Measurements from ENCODE around the gene TNFRSF13B.
"Not testable (repeated sequence)": the region's sequence is repeated elsewhere in the genome, so short reads cannot be mapped to it uniquely, and the experiment has no call there.

Gene TNFRSF13B

DNA sequence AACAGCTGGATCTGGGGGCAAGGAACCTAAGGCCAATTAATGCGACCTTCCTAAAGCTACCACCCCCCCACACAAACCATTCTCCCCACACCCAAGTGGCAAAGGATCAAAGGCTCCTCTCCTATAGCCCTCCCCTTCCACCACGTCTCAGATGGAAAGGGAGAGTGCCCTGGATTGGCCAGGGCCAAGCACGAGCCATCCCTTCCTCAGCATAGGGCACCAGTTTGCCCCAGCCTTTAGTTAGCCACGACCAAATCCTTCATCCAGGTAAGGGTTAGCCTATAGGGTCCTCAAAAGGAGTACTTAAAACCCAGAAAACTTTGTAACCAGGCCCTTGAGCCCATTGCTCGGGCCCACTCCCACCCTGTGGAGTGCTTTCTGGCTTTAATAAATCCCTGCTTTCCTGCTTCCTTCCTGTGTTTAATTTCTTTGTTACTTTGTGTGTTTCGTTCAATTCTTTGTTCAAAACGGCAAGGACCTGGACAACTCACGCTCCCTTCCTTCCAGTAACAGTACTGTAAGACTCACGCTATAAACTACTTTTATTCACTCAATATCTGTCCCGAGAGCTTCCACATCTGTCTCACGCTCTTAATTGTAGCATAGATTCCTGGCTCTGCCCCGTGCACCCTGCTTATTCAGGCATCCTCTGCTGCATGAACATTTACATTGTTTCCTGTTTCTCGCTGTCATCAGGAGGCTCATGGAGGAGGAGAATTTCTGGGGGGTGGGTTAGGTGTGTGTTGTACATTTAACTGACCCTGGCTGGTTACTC lies 62.3 kb downstream of the TNFRSF13B start:
- DNase-seq: no peak
- no peak for ATAC-seq

DNA sequence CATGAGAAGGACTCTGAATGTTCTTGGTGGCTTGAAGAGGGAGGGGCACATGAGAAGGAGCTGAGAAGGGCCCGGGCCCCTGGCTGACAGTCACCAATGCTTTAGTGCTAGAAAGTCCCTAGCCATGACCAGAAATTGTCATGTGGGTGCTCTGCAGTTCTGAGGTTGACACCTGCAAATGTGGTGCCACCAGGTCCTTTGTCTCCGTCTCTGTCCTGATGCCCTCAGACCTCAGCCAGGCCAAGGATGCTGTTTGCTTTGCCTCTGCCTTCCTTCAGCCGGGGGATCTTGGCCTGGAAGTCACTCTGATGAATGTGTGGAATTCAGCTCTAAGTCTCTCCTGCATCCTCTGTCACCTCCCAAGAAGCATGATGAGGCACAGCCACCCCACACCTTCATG lies 63.6 kb downstream of the TNFRSF13B start:
- ATAC-seq (no peak), DNase-seq (no peak)

DNA sequence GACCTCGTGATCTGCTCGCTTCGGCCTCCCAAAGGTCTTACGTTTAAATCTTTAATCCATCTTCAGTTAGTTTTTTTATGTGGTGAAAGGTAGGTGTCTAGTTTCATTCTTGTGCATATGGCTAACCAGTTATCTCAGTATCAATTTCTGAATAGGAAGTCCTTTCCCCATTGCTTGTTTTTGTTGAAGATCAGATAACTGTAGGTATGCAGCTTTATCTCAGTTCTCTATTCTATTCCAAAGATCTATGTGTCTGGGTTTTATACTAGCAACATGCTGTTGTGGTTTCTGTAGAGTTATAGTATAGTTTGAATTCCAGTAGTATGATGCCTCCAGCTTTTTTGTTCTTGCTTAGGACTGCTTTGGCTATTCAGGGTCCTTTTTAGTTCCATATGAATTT lies 65.2 kb downstream of the TNFRSF13B start:
- DNase-seq (no peak), ATAC-seq (no peak)

DNA sequence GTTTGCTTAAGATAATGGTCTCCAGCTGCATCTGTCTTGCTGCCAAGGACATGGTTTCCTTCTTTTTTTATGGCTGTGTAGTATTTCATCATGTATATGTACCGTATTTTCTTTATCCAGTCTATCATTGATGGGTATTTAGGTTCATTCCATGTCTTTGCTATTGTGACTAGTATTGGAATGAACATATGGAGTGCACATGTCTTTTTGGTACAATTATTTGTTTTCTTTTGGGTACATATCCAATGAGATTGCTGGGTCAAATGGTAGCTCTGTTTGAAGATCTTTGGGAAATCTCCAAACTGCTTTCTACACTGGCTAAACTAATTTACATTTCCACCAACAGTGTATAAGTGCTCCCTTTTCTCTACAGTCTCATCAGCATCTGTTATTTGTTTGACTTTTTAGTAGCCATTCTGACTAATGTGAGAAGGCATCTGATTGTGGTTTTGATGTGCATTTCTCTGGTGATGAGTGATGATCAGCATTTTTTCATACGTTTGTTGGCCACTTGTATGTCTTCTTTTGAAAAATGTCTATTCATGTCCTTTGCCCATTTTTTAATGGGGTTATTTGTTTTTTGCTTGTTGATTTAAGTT lies 66.2 kb downstream of the TNFRSF13B start:
- ATAC-seq (no peak), DNase-seq (no peak)

DNA sequence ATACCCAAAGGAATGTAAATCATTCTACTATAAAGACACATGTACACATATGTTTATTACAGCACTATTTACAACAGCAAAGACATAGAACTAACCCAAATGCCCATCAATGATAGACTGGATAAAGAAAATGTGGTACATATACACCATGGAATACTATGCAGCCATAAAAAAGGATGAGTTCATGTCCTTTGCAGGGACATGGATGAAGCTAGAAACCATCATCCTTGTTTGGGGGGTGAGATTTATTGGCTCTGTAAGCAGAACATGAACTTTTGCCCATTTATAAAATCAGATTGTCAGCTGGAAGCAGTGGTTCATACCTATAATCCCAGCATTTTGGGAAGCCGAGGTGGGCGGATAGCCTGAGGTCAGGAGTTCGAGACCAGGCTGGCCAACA lies 68.8 kb downstream of the TNFRSF13B start:
- ATAC-seq, DNase-seq: not testable (repeated sequence)

DNA sequence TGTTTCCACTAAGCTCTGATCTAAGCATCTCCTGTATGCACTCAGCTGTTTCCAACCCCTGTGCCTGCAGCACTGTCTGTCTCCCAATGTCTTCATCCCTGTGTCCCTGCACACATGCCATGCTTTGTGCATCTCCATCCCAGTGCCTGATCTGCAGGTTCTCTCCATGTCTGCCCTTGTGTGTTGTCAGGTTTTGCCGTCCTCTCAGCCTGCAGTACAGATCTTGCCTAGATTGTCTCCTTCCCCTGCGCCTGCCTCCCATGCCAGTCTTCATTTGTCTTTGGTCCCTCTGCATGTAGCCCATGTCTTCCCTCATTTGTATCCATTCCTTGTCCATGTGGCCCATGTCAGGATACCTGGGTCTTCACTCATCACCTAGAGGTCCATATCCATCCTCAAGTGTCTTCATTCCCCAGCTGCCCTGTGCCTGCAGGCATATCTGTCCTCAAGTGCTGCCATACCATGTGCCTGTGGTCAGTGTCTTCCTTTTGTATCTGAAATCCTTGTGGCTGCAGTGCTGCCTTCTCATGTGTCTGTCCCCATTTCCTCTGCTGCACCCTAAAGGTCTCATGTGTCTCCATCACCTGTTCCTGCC lies 71.5 kb downstream of the TNFRSF13B start:
- DNase-seq (no peak), ATAC-seq (no peak)

DNA sequence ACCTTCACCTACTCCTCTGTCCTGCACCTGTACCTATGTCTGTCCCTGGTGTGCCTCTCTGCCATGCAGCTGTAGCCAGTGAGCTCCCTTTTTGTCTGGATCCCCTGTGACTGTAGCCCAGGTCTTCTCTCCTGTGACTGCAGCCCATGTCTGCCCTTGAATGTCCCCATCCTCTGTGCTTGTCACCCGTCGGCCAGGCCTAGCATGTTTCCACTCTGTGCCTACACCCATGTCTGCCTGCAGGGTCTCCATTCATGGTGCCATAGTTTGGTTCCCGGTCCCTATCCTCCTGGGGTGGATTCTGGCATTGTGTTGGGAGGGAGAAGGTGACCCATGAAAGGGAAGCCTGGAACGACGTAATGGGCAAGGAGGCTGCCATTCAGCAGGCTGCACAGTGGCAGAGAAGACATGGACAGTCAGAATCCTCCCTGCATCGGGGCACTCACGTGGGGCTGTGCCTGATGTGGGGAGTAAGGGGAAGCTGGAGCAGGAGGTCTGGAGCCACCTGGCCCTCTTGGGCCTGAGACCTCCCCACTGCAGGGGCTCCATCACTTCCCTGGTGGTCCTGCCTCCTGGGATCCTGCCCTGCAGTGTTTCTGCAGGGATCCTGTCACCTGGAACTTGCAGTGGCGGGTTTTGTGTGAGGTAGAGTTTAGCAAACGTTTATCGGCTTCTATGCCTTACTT lies 74.6 kb downstream of the TNFRSF13B start:
- DNase-seq, ATAC-seq: not testable (repeated sequence)

DNA sequence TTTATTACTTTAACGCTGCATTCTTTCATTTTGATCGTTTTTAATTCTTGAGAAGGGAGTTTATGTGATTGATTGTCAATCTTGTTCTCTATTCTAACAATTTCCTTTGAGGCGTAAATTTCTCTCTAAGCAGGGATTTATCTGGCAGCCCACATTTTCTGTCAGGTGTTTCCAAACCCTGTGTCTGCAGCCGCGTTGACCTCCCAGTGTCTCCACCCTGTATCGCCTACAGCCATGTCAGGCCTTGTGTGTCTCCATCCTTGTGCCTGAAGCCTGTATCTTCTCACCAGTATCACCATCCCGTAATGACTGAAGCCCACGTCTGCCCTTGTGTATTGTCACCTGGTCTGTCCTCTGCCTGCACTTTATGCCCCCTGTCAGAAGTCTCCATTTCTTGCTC lies 75.7 kb downstream of the TNFRSF13B start:
- not testable (repeated sequence) for ATAC-seq

DNA sequence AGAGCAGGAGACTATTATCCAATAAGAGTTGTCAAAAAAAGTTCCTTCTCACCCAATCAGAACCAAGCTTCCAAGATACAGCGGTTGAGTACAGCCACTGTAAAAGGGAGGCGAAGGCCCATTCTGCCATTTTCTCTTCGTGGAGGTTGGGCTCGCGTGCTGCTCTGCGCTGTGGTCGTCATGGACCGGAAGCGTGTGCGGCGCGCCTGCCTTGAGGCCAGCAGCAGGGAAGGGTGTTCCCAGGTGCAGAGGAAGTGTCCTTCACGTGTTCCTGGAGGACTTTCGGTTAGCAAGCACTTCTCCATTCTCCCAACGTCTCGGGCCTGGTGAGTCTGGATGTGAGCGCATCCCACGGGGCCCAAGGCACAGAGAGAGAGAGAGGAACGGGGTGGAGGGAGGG lies 78.4 kb downstream of the TNFRSF13B start:
- ATAC-seq, DNase-seq: not testable (repeated sequence)

More for the DNA sequence above, 75.7 kb downstream of the TNFRSF13B start:
- not testable (repeated sequence) for DNase-seq

DNA sequence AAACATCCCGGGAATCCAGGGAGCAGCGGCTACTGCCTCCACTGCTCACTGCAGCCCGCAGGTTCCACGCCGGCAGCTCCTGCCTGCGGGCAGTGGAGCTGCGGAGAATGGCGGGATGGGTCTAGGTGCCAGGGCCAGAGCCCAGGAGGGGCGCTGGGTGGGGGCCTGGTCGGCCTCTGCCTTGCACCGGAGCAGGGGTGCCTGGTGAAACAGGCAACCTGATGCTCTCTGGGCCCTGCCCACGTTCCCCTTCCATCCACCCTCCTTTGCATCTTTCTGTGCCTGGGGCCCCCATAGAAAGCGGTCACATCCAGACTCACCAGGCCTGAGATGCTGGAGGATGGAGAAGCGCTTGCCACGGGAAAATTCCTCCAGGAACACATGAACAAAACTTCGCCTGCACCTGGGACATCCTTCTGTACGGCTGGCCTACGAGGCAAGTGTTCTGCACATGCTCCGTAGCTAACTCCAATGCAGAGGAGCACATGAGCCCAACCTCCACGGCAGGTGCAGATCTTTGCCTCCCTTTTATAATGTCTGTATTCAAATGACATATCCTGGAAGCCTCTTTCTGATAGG lies 79.0 kb downstream of the TNFRSF13B start:
- not testable (repeated sequence) for ATAC-seq, DNase-seq

DNA sequence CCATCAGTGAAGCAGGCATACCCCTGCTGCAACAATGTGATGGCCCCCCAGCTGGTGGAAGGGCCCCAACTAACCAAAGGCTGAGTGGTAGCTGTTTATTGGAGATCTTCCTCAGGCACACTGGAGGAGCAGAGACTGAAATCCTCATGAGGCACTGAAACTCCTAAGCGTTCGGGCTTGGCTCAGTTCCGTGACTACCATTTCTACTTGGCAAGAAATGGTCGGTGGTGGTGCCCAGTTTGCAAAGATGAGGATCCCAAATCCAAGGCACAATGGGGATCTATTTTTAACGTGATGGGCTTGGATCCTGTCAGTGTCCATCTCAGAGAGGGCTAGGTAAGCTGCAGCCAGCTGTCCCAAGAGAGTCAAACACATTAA lies 82.8 kb downstream of the TNFRSF13B start:
- ATAC-seq: no peak

More for the DNA sequence above, 82.8 kb downstream of the TNFRSF13B start:
- DNase-seq: no peak
